ENCODE measurements around the gene CLIC4. TPM values are rescaled to one million over a fixed set of nuclear protein-coding genes. Genes with fewer than 3 reads are reported as not detected.

CLIC4 gene
- total and polyA plus RNA-seq, 2 of the 8 experiments (the other 6 are each of a cell fraction or from before 2014, with no cell fraction given), result 77.5 to 293 TPM

DNA sequence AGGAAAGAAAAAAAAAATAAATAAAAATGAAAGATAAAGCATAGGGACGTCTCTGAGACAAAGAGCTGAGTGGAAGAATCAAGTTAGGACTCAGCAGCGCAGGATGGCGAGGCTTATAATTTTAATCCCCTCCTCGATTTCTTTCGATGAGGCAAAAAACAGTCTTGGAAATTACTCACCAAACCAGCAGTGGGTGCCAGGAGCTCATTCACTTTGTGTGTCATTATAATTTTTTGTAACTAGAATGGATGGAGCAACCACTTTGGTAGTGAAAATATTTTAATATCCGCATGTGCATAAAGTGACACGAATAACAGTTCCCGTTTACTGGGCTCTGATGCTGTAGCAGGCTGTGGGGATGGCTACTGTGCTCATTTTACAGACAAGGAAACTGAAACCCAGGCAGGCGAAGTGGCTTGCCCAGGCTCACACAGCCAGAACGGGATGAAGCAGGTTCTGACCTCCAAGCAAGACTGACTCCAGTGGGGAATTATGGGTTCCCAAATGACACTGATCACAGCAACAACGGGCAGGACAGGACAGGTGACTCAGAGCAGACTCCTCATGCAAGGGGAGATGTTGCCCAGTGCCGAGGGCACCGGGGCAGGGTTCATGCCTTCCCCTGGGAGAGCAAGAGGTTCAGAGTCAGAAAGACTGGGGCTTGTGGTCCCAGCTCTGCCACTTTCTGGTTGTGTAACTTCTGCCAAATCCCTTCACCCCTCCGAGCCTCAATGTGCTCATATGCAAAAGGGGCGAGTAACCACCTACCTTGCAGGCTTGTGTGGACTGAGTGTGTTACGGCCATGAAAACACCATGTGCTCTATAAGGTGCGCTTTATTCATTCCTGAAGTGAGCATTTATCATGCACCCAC lies 121.2 kb downstream of the CLIC4 start:
- Histone ChIP-seq H3K9ac (replicated peaks in 1 of 4; ENCODE audit: extremely low read depth in 1 of 4, low read depth in 3 of 4, low read length in 3 of 4) (no peak overlapping the region), H2BK120ac (replicated peaks; ENCODE audit: low read depth, low read length) (no peak overlapping the region), H3K79me1 (ENCODE audit: low read depth, low read length) (no peaks in the 10 kb centered on the region), H2BK20ac (ENCODE audit: low read length) (no peak overlapping the region), H2BK15ac (ENCODE audit: low read length) (no peak overlapping the region), H3K23me2 (ENCODE audit: low read depth, low read length) (no peaks in the 10 kb centered on the region), H4K8ac (ENCODE audit: extremely low read depth, insufficient read depth, low read length) (no peak overlapping the region), H2BK12ac (ENCODE audit: low read depth, low read length) (no peak overlapping the region), H3K4ac (replicated peaks; ENCODE audit: insufficient read length, low read depth, low read length) (no peak overlapping the region), H3K18ac (ENCODE audit: extremely low read depth, low read length) (no peak overlapping the region), H3K27ac (ENCODE audit: low read depth, low read length) (no peak overlapping the region), H3K4me1 (replicated peaks in 1 of 4; ENCODE audit: control insufficient read depth in 3 of 4, insufficient read depth in 4 of 4, low read length in 3 of 4) (peaks cover 0 to 4% (median 4%) of the 10 kb centered on the region in 4 experiments; a peak in 3 of 7 replicates), H3K79me2 (ENCODE audit: control insufficient read depth in 1 of 2, insufficient read depth in 2 of 2, low read length in 2 of 2) (no peaks in the 10 kb centered on the region), H3K36me3 (ENCODE audit: control insufficient read depth in 2 of 4, insufficient read depth in 4 of 4, low read length in 3 of 4) (no peaks in the 10 kb centered on the region), H4K5ac (ENCODE audit: insufficient read length, low read depth, low read length) (no peak overlapping the region), H2BK5ac (ENCODE audit: low read depth, low read length) (0 out of 2 replicates have a peak overlapping the region, but pooled peaks have one; percentile 24), H3K56ac (replicated peaks; ENCODE audit: insufficient read length, low read depth, low read length) (no peak overlapping the region), H3K4me2 (ENCODE audit: insufficient read depth in 1 of 2, low read depth in 2 of 2, low read length in 2 of 2) (no peak overlapping the region), H4K91ac (replicated peaks; ENCODE audit: insufficient read length, low read length) (no peak overlapping the region), H3K27me3 (replicated peaks in 1 of 4; ENCODE audit: control insufficient read depth in 3 of 4, extremely low read depth in 1 of 4, insufficient read depth in 3 of 4, low read length in 3 of 4) (peaks cover 0 to 3% (median 0%) of the 10 kb centered on the region in 4 experiments; a peak in 1 of 7 replicates), H3K4me3 (ENCODE audit: extremely low read depth in 1 of 4, insufficient read depth in 2 of 4, low read depth in 3 of 4, low read length in 4 of 4) (no peak overlapping the region), H4K20me1 (replicated peaks in 1 of 2; ENCODE audit: control insufficient read depth in 1 of 2, insufficient read depth in 2 of 2, low read length in 2 of 2) (no peaks in the 10 kb centered on the region), H3K9me3 (ENCODE audit: insufficient read depth in 2 of 2, low read depth in 1 of 2, low read length in 1 of 2) (no peaks in the 10 kb centered on the region), H3K14ac (ENCODE audit: insufficient read length) (no peak overlapping the region), H2AFZ (ENCODE audit: low read length) (no peak overlapping the region), H2AK5ac (ENCODE audit: low read depth, low read length) (no peak overlapping the region), H3K23ac (ENCODE audit: insufficient read length) (no peak overlapping the region)
- no peak for TF ChIP-seq CBX8 (IDR thresholded peaks at IDR 0.05; ENCODE audit: borderline replicate concordance, low read depth, low read length)
- TF ChIP-seq KDM5A (IDR thresholded peaks at IDR 0.05; ENCODE audit: low read length), result no peak
- no peak for TF ChIP-seq SP2 (IDR thresholded peaks at IDR 0.05; ENCODE audit: low read length)
- no peak for TF ChIP-seq GTF2F1 (IDR thresholded peaks at IDR 0.05; ENCODE audit: borderline replicate concordance, low read depth, low read length)
- no peak for TF ChIP-seq SRF (IDR thresholded peaks at IDR 0.05; ENCODE audit: low read depth, low read length)
- FAIRE-seq (no peak), DNase-seq (ENCODE audit: low read depth in 1 of 2, low spot score in 2 of 2) (no peak)
- ChIA-PET CTCF (ENCODE audit: partially characterized antibody) (interaction anchor here (1.5 to 5.8 kb wide), 3 partner anchors 31 to 81 kb away, joined by 3 to 26 read pairs (median 10); no protein-coding TSS in a partner anchor), POLR2A (ENCODE audit: partially characterized antibody) (no interaction called here)
- WGBS, 2 experiments (ENCODE audit: extremely low coverage in 1 of 2, insufficient coverage in 1 of 2, insufficient read length in 1 of 2, insufficient replicate concordance in 2 of 2, low coverage in 1 of 2, low lambda C conversion rate in 2 of 2, missing lambda C conversion rate in 1 of 2), result 88% methylated on average over 17 of the region's 17 CpGs; no CpG with 5 or more reads in 1 of the 2 experiments
